SU-DHL-6 (cell line): Measurements from ENCODE around the gene HSD3B2.

ENCODE experiments used
- H2AFZ ChIP-seq: fragments of 200-600 bp; sonication (generic); 2 replicates; pipeline ENCODE4 v1.6.1; 2014; ENCODE audit warnings: low read depth, mild to moderate bottlenecking, moderate library complexity, mixed read lengths, antibody characterized with exemption, low read length; ENCODE audit not compliant: severe bottlenecking
- H3F3A ChIP-seq: fragments of 200-600 bp; shearing (Covaris generic); 2 replicates; pipeline ENCODE4 v1.6.0; 2016; ENCODE audit warnings: antibody characterized with exemption, mild to moderate bottlenecking; ENCODE audit not compliant: insufficient read depth
- H3K27ac ChIP-seq: fragments of 200-600 bp; sonication (generic); 2 replicates; pipeline ENCODE4 v1.5.1; 2016; ENCODE audit warnings: low read depth, mild to moderate bottlenecking, low read length, moderate library complexity, mixed read lengths
- H3K27me3 ChIP-seq: fragments of 200-600 bp; sonication (generic), shearing (Covaris generic); 2 replicates; pipeline ENCODE4 v1.6.0; 2014; ENCODE audit warnings: mild to moderate bottlenecking, low read length
- H3K36me3 ChIP-seq: fragments of 200-600 bp; sonication (generic); 2 replicates; pipeline ENCODE4 v1.6.1; 2014; ENCODE audit warnings: mild to moderate bottlenecking, low read length, mixed read lengths
- H3K4me2 ChIP-seq: fragments of 300-600, 200-600 bp; shearing (Covaris generic), sonication (generic); 2 replicates; pipeline ENCODE4 v1.6.0; 2014; ENCODE audit warnings: low read length, low read depth, mild to moderate bottlenecking; ENCODE audit not compliant: poor library complexity, severe bottlenecking
- H3K4me3 ChIP-seq: fragments of 200-600 bp; sonication (generic); 2 replicates; pipeline ENCODE4 v1.5.1; 2014; ENCODE audit warnings: antibody characterized with exemption, low read length, mild to moderate bottlenecking, mixed read lengths; ENCODE audit not compliant: insufficient read depth, poor library complexity, severe bottlenecking
- H3K79me2 ChIP-seq: fragments of 200-600 bp; sonication (generic); 2 replicates; pipeline ENCODE4 v1.6.1; 2014; ENCODE audit warnings: mild to moderate bottlenecking, low read length, moderate library complexity; ENCODE audit not compliant: insufficient read depth
- H3K9ac ChIP-seq: fragments of 200-600 bp; sonication (generic); 2 replicates; pipeline ENCODE4 v1.7.0; 2014; ENCODE audit warnings: mild to moderate bottlenecking, low read length
- H3K9me2 ChIP-seq: fragments of 200-600 bp; sonication (generic); replicated peaks from 2 replicates; pipeline ENCODE4 v1.6.1; 2014; ENCODE audit warnings: low read length; ENCODE audit not compliant: insufficient read depth
- H3K9me3 ChIP-seq: fragments of 200-600 bp; sonication (generic); 2 replicates; pipeline ENCODE4 v1.6.1; 2014; ENCODE audit warnings: low read length, mixed read lengths; ENCODE audit not compliant: insufficient read depth
- H4K20me1 ChIP-seq: fragments of 200-600 bp; sonication (generic); 2 replicates; pipeline ENCODE4 v1.6.1; 2014; ENCODE audit warnings: low read depth, mild to moderate bottlenecking, antibody characterized with exemption, low read length, moderate library complexity, mixed read lengths
- EZH2phosphoT487 ChIP-seq: fragments of 200-600 bp; sonication (generic), shearing (Covaris generic); conservative IDR thresholded peaks from 2 replicates; pipeline ENCODE4 v1.6.1; 2018; ENCODE audit warnings: mild to moderate bottlenecking, antibody characterized with exemption, low read length, moderate library complexity, mixed read lengths
- TF ChIP-seq, protein P1 (sequence below): fragments of 200-600 bp; sonication (generic); IDR thresholded peaks from one replicate; pipeline ENCODE4 v1.5.1; 2017; ENCODE audit warnings: antibody characterized with exemption, mild to moderate bottlenecking, low read length, moderate library complexity; ENCODE audit not compliant: insufficient read depth, poor library complexity, severe bottlenecking

HSD3B2 gene

DNA sequence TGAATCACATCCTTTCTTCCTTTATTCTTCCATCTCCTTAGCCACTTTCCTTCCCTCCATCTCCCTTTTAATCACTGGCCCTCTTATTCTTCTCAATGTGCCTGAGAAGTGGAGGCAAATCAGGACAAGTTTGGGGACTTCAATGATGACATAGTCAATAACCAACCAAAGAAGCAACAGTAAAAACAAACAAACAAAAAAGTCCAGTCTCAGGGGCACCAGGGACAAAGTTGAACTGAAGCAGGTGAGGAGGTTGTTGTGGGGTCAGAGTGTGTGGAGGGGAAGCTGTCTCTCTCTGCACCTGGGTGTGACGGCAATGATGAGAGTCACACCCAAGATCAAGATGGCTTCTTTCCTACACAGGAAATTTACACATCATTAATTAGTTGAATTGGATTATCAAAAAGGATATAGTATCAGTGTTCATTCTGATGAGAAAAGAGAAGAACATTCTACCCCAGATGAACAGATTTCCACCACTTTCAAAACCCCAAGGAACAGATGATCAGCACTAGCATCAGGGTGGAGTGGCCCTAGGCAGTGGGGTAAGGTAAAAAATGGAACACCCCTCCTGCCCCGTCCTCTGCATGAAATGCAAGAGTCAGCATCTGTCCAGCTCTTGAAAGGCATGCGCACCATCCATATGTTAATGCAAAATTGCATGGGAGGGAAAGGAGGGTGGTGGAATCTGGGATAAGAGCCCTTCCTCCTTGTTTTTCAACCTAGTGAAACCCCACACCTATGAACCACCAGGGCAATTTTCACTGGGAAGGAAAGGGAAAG lies 32.6 kb downstream of the HSD3B2 start:
- no peak overlapping the region for H3K4me2 ChIP-seq
- no peak overlapping the region for H2AFZ ChIP-seq
- no peak overlapping the region for H3K9ac ChIP-seq
- no peaks in the 10 kb centered on the region for H3K9me2 ChIP-seq
- no peaks in the 10 kb centered on the region for H3K9me3 ChIP-seq
- H3K4me3 ChIP-seq: no peak overlapping the region
- TF ChIP-seq, protein P1, sequence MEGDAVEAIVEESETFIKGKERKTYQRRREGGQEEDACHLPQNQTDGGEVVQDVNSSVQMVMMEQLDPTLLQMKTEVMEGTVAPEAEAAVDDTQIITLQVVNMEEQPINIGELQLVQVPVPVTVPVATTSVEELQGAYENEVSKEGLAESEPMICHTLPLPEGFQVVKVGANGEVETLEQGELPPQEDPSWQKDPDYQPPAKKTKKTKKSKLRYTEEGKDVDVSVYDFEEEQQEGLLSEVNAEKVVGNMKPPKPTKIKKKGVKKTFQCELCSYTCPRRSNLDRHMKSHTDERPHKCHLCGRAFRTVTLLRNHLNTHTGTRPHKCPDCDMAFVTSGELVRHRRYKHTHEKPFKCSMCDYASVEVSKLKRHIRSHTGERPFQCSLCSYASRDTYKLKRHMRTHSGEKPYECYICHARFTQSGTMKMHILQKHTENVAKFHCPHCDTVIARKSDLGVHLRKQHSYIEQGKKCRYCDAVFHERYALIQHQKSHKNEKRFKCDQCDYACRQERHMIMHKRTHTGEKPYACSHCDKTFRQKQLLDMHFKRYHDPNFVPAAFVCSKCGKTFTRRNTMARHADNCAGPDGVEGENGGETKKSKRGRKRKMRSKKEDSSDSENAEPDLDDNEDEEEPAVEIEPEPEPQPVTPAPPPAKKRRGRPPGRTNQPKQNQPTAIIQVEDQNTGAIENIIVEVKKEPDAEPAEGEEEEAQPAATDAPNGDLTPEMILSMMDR: no peak
- TF ChIP-seq EZH2phosphoT487: no peak
- H3K27ac ChIP-seq: no peak overlapping the region
- no peaks in the 10 kb centered on the region for H3F3A ChIP-seq
- no peaks in the 10 kb centered on the region for H3K27me3 ChIP-seq
- H3K36me3 ChIP-seq: no peaks in the 10 kb centered on the region
- H4K20me1 ChIP-seq: no peaks in the 10 kb centered on the region
- no peaks in the 10 kb centered on the region for H3K79me2 ChIP-seq

DNA sequence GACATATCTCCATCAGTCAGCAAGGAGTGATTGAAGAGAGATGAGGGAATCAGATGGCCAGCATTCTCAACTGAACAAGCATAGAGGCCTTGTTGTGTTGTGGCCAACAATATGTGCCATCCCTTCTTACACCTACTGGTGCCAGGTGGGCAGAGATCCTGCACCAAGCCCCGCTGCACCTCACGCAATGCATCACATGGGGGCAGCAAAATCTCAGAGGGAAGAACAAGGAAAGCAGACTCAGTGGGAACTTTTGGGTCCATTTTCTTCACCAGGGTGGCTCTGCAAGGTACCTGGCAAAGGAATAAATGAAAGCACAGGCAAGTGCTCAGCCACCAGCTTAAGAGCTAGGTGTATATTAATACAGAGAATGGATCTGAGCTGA lies 33.2 kb downstream of the HSD3B2 start:
- TF ChIP-seq EZH2phosphoT487: no peak
- TF ChIP-seq, protein P1: no peak
- H3F3A ChIP-seq: no peaks in the 10 kb centered on the region
- no peaks in the 10 kb centered on the region for H3K9me3 ChIP-seq
- H3K4me2 ChIP-seq: no peak overlapping the region
- H3K9ac ChIP-seq: no peak overlapping the region
- H3K79me2 ChIP-seq: no peaks in the 10 kb centered on the region
- no peak overlapping the region for H2AFZ ChIP-seq
- H3K9me2 ChIP-seq: no peaks in the 10 kb centered on the region
- H3K27me3 ChIP-seq: no peaks in the 10 kb centered on the region
- no peaks in the 10 kb centered on the region for H4K20me1 ChIP-seq
- H3K4me3 ChIP-seq: no peak overlapping the region
- no peaks in the 10 kb centered on the region for H3K36me3 ChIP-seq
- no peak overlapping the region for H3K27ac ChIP-seq

DNA sequence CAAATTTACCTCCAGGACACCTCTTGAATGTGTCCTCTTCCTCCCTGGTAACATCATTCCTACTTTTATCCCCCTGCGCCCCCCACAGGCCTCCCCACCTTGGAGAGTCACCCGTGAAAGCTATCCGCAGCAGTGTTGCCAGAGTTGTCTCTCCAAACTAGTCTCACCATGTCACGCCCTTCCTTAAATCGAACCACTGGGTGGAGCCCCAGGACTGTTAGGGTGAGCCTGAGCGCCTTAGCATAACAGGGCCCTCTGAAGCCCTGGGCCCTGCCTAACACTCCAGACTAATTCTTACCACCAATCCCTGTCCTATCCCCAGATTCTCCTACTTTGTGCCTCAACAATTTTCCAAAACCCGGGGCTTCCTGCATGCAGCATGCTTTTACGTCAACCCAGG lies 35.0 kb downstream of the HSD3B2 start:
- H3K9ac ChIP-seq: no peak overlapping the region
- no peaks in the 10 kb centered on the region for H3K9me2 ChIP-seq
- H3K36me3 ChIP-seq: no peaks in the 10 kb centered on the region
- no peaks in the 10 kb centered on the region for H4K20me1 ChIP-seq
- no peak overlapping the region for H3K27ac ChIP-seq
- no peaks in the 10 kb centered on the region for H3K79me2 ChIP-seq
- TF ChIP-seq, protein P1: no peak
- no peak for TF ChIP-seq EZH2phosphoT487
- H3K4me2 ChIP-seq: no peak overlapping the region
- no peaks in the 10 kb centered on the region for H3K27me3 ChIP-seq
- no peak overlapping the region for H3K4me3 ChIP-seq
- no peak overlapping the region for H2AFZ ChIP-seq
- no peaks in the 10 kb centered on the region for H3F3A ChIP-seq
- no peaks in the 10 kb centered on the region for H3K9me3 ChIP-seq
